Small intestine (tissue), 7 donors: ENCODE measurements around the gene OTUB1. TPM values are rescaled to one million over a fixed set of nuclear protein-coding genes. Genes with fewer than 3 reads are reported as not detected.

Experiments
- DNase-seq, 2 donors: peaks; one replicate each; pipeline versions ENCODE4 v3.0.0 to v3.0.0-alpha.2; 2013
- FAIRE-seq: peaks from 2 replicates; lab custom pipeline; 2012; peaks lifted over from hg19 to GRCh38; lab: Jason Lieb, UNC
- H3K27ac ChIP-seq, 3 donors: one replicate each; pipeline ENCODE4 v1.5.1; 2013; ENCODE audit warnings: low read length in 2 of 3, mild to moderate bottlenecking in 2 of 3, control low read depth in 1 of 3, inconsistent platforms in 1 of 3, low read depth in 1 of 3, moderate library complexity in 1 of 3
- H3K27me3 ChIP-seq, 3 donors: one replicate each; pipeline ENCODE4 v1.6.1; 2013; ENCODE audit warnings: low read length in 3 of 3, inconsistent platforms in 1 of 3; ENCODE audit not compliant: control insufficient read depth in 3 of 3, insufficient read depth in 3 of 3
- H3K36me3 ChIP-seq, 3 donors: one replicate each; pipeline ENCODE4 v1.6.1; 2013; ENCODE audit warnings: low read length in 3 of 3, inconsistent platforms in 1 of 3, low read depth in 1 of 3, mild to moderate bottlenecking in 1 of 3, moderate library complexity in 1 of 3; ENCODE audit not compliant: control insufficient read depth in 3 of 3, insufficient read depth in 2 of 3
- H3K4me1 ChIP-seq, 3 donors: one replicate each; pipeline ENCODE4 v1.6.1; 2013; ENCODE audit warnings: low read length in 2 of 3, inconsistent platforms in 1 of 3, low read depth in 1 of 3, mild to moderate bottlenecking in 1 of 3, moderate library complexity in 1 of 3; ENCODE audit not compliant: control insufficient read depth in 3 of 3, insufficient read depth in 2 of 3
- H3K4me3 ChIP-seq, 3 donors: one replicate each; pipeline ENCODE4 v1.5.1; 2013; ENCODE audit warnings: low read length in 3 of 3, control low read depth in 1 of 3, inconsistent platforms in 1 of 3, low read depth in 1 of 3, mild to moderate bottlenecking in 1 of 3, moderate library complexity in 1 of 3
- H3K9me3 ChIP-seq, 2 donors: one replicate each; pipeline ENCODE4 v1.6.1; 2013; ENCODE audit warnings: low read depth in 1 of 2, low read length in 1 of 2; ENCODE audit not compliant: control insufficient read depth in 2 of 2, insufficient read depth in 1 of 2
- WGBS, 3 donors: extraction: QIAGEN DNeasy Blood & Tissue Kit; methylation state at CpG; one replicate each; pipeline ENCODE4 v1.1.7; 2013; 5-methylcytosine and 5-hydroxymethylcytosine counted together
- polyA plus RNA-seq, 4 donors: library from polyadenylated mRNA; stranded (reverse) in 3 of 4; unstranded in 1 of 4; fragments of 200-250 nt in 3 of 4; fragments of 120-200 nt in 1 of 4; gene quantifications; one replicate each; pipeline versions ENCODE4 v1.2.1 to v1.2.3, GENCODE V29; 2013
- donor health status: healthy with polysubstance abuse.
- donor health status: control.
- donor health status: control.
- donor health status: Bipolar disorder and iron deficiency.
- donor health status: healthy.

The OTUB1 gene
- polyA plus RNA-seq, 4 donors = 76.0 to 93.5 (median 82.4) TPM

DNA sequence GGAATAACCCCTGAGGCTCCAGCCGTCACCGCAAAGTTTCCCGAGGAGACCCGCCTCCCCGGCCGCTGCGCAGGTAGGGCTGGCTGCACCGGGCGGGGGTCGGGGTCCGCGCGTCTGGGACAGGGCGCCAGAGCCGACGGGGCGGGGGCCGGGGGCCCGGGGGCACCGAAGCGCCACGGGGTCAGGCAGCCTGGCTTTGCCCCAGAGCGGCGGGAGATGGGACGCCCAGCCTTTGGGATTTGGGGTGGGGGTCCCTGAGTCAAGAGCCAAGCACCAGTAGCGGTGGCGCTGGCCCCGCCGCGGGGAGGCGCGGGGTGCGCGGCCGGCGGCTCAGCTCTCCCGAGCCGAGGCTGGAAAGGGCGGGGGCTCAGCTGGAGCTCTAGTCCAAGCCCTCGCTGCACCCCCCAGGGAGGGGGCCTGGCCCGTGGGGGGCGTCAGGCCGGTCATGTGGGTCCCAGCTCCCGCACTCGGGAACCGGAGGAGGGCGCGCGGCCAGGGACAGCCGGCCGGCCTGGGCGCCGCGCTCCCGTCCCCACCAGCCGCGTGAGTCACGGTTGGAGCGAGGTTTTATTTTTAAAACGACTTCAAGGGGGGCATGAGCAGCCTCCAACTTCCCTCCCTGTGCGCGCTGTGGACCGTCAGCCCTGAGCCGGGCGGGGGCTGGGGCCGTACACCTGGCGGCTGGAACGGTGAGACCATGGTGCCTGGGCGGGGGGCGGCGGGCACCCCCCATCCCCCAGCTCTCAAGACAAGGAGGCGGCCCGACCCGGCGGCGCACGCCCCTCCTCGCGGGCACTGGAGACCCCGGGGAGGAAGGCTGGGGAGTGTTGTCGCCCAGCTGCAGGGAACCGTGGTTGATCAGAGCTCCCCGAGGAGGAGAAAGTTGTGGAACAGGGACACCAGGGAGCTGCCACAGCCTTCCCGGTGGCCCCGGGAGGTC lies 50.1 kb downstream of the OTUB1 start:
- H3K27me3 ChIP-seq = peaks cover 18 to 44% (median 20%) of the 10 kb centered on the region in 3 donors
- FAIRE-seq = no peak
- WGBS, 3 donors = 1 to 2% (median 2%) methylated on average over 53 to 85 of the region's 85 CpGs
- H3K36me3 ChIP-seq = no peaks in the 10 kb centered on the region
- peaks cover 0 to 4% (median 4%) of the 10 kb centered on the region in 3 donors for H3K4me1 ChIP-seq
- no peaks in the 10 kb centered on the region for H3K9me3 ChIP-seq
- no peak overlapping the region for H3K27ac ChIP-seq
- peak overlapping the region; percentile 2 to 27 (median 23) for H3K4me3 ChIP-seq
- peak in 1 of 2 donors; percentile 35 for DNase-seq

DNA sequence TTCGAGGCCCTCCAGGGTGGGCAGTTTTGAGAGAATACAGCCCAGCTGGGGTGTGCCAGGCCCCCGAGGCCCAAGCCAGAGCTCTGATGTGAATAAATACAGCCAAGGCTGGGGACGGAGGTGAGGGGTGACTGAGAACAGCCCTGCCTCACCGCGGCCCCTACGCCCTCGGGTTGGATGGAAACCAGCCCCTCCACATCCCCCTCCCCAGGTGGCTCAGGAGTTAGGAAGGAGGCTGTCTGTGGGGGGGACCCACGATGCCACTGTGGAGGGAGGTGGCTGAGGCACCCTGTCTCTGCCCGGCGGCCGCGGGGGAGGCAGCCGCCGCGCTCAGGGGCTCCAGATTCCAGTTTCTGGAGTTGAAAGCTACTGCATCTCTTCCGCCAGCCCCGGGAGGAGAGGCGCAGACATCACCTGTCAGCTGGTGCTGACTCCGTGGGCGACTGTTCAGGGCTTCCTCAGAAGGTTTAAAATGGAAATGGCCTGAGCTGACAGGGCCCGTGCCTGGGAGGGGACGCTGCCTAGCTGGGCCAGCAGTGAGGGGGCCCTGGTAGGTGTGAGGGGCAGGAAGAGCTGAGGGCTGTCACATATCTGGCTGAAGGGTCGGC lies 50.9 kb downstream of the OTUB1 start:
- H3K9me3 ChIP-seq = no peaks in the 10 kb centered on the region
- H3K4me1 ChIP-seq = peaks cover 0 to 4% (median 4%) of the 10 kb centered on the region in 3 donors
- WGBS, 3 donors = 14 to 37% (median 23%) methylated on average over 22 to 23 of the region's 23 CpGs
- DNase-seq (no peak), FAIRE-seq (no peak)
- no peaks in the 10 kb centered on the region for H3K36me3 ChIP-seq
- H3K27ac ChIP-seq = no peak overlapping the region
- H3K27me3 ChIP-seq = peaks cover 18 to 44% (median 20%) of the 10 kb centered on the region in 3 donors
- peak overlapping the region in 1 of 3 donors; percentile 23 for H3K4me3 ChIP-seq

DNA sequence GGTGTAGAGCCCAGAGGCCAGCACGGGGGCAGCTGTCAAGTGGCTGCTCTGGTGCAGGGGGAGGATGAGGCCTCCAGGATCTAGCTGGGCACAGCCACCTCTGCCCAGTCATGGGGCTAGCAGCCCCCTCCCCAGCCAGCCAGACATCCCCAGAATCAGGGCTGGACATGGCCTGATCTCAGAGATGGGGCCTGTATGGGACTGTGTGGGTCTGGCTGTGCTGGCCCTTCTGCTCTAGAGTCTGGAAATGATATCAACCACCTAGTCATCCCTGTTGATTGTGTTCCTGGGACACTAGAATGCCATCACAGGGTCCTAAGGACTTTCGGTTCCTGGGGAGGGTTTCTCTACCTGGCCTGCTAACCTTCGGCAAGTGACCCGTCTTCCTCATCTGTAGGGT lies 52.3 kb downstream of the OTUB1 start:
- Histone ChIP-seq H3K27ac (no peak overlapping the region), H3K4me1 (peaks cover 0 to 7% (median 4%) of the 10 kb centered on the region in 3 donors), H3K27me3 (peaks cover 13 to 40% (median 20%) of the 10 kb centered on the region in 3 donors), H3K4me3 (no peak overlapping the region), H3K9me3 (no peaks in the 10 kb centered on the region), H3K36me3 (no peaks in the 10 kb centered on the region)
- WGBS, 3 donors = 95 to 98% (median 95%) methylated on average over 4 of the region's 4 CpGs
- FAIRE-seq = no peak
- DNase-seq = no peak

DNA sequence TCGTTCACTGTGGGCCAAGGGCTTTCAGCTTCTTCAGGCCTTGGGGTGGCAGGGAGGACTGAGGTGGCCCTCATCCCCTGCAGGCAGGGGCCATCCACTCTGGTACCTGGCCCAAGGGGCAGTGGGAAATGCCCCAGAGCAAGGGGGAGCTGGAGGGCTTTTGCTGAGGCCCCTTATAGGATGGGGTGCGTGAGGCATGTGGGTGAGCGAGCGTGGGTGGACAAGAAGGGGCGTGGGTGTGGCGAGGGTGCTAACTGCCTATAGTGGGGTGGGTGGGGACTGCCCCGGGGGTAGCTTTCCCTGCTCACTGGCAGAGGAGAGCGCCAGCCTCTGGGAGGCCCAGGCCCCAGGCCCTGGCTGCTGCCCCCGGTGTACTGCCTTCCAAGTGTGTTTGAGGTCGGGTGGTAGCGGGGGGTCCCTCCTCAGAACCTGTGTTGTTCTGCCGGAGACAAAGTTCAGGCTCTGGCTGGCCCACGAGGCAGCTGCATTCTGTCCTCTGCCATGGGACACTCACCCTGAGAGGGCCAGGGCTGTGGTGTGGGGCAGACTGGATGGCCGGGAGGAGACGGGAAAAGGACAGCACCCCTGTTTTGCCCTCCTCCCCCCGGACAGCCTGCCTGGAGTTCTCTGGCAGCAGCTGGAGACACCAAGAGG lies 52.9 kb downstream of the OTUB1 start:
- no peaks in the 10 kb centered on the region for H3K36me3 ChIP-seq
- no peak overlapping the region for H3K4me3 ChIP-seq
- H3K27me3 ChIP-seq = peaks cover 13 to 37% (median 20%) of the 10 kb centered on the region in 3 donors
- no peak for DNase-seq
- H3K27ac ChIP-seq = no peak overlapping the region
- no peak for FAIRE-seq
- H3K9me3 ChIP-seq = no peaks in the 10 kb centered on the region
- 73 to 83% (median 83%) methylated on average over 12 to 16 of the region's 16 CpGs for WGBS, 3 donors
- H3K4me1 ChIP-seq = peaks cover 0 to 7% (median 4%) of the 10 kb centered on the region in 3 donors

DNA sequence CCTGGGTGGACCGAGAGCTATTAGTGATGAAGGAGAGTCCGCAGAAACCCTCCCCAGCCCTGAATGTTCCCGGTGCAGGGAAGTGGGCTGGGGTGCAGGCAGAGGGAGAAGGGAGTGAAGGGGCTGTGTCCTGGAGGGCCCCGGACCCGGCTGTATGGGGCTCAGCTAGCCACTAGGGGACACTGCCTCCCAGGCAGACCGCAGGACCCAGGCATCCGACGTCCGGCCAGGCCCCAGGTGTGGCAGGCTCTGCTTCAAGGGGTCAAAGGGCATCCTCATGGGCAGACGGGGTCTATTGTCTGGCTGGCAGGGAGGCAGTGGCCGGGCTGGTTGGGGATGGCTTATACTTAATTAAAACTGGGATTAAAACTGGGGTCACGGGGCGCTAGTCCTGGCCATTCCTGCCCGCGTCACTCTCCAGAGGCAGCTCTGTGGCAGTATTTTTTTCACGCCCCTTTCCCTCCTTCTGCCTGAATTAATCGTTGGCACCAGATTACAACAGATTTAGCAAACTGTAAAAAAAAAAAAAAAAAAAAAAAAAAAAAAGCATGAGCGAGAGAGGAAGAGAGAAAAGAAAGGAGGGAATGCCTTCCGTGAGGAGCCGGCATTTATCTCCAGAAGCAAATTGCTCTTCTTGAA lies 54.6 kb downstream of the OTUB1 start:
- FAIRE-seq (no peak), DNase-seq (no peak)
- WGBS, 3 donors = 57 to 68% (median 60%) methylated on average over 16 to 20 of the region's 20 CpGs
- H3K36me3 ChIP-seq = no peaks in the 10 kb centered on the region
- peaks cover 4 to 25% (median 14%) of the 10 kb centered on the region in 3 donors for H3K27me3 ChIP-seq
- no peak overlapping the region for H3K4me3 ChIP-seq
- H3K9me3 ChIP-seq = no peaks in the 10 kb centered on the region
- no peak overlapping the region for H3K27ac ChIP-seq
- peaks cover 0 to 3% (median 0%) of the 10 kb centered on the region in 3 donors for H3K4me1 ChIP-seq

DNA sequence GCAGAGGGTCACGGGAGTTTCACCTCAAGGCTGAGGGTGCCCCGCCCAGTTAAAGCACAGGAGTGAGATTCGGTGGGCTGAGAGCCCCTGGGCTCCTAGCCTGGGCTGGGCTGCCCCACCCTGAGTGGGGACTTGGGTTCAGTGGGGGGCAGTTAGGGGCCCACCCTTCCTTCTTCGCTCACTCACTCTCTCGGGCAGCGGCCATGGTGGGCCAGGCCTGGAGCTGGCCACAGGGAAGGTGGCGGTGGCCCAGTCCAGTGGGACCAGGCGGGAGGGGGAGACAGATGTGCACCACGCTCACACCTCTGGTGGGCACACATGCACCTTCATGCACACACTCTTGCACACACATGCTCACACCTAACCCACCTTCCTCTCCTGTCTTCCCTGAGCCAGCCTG lies 55.6 kb downstream of the OTUB1 start:
- FAIRE-seq = no peak
- DNase-seq = no peak
- Histone ChIP-seq H3K4me3 (no peak overlapping the region), H3K4me1 (peaks cover 0 to 3% (median 0%) of the 10 kb centered on the region in 3 donors), H3K27me3 (peaks cover 4 to 18% (median 6%) of the 10 kb centered on the region in 3 donors), H3K27ac (no peak overlapping the region), H3K36me3 (peaks cover 0 to 2% (median 0%) of the 10 kb centered on the region in 3 donors), H3K9me3 (no peaks in the 10 kb centered on the region)
- 91 to 96% (median 92%) methylated on average over 8 to 9 of the region's 9 CpGs for WGBS, 3 donors

DNA sequence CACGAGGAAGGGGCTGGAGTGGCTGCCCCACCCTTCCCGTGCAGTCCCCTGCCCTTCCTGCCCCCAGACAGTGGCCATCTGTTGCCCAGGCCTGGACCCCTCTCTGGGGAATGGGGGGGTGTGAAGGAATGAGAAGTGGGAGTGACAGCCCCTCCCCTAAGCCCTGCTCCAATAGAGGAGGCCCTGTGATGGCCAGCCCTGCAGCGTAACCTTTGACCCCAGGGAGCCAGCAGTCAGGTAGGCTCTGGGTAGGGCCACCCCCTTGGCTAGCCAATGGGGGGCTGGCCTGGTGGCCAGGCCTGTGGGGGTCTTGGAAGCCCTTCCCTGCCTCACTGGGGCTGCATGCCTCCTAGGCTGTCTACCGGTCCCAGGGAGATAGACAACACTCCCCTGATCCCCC lies 56.1 kb downstream of the OTUB1 start:
- DNase-seq (no peak), FAIRE-seq (no peak)
- WGBS, 3 donors = 67 to 70% (median 69%) methylated on average over 4 of the region's 4 CpGs
- Histone ChIP-seq H3K27me3 (peaks cover 4 to 14% (median 4%) of the 10 kb centered on the region in 3 donors), H3K36me3 (peaks cover 0 to 2% (median 0%) of the 10 kb centered on the region in 3 donors), H3K27ac (no peak overlapping the region), H3K4me3 (no peak overlapping the region), H3K9me3 (no peaks in the 10 kb centered on the region), H3K4me1 (peaks cover 0 to 3% (median 0%) of the 10 kb centered on the region in 3 donors)
